ENCODE data around the gene EIF1AD. TPM values are rescaled to one million over a fixed set of nuclear protein-coding genes. Genes with fewer than 3 reads are reported as not detected.

Gene EIF1AD
- total RNA-seq, 2 donors from 2014 or later: 37.4 to 40.1 TPM

DNA sequence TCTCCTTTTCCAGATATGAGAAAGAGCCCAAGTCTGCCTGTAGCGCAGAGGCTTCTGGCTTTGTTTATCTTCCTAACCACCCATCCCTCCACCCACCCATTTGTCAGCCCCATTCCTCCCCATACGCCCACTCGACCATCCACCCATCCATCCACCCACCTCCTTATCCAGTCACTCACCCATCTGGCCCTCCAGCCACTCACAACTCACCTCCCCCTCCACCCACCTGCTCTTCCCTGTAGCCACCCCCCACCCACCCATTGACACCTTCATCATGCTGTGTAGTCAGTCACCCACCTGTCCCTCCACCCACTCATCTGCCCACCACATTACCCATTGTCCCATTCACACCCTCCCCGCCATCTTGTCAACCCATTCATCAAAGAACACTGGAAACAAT, 15.4 kb upstream of the EIF1AD start:
- 89% methylated on average over 4 of the region's 4 CpGs; no CpG with 5 or more reads in 1 of the 2 experiments for WGBS, 2 experiments (ENCODE audit: insufficient coverage in 1 of 2, insufficient read length in 1 of 2)

GRCh38 chr11:66016793-66017177, 14.8 kb upstream of the EIF1AD start:
- no peaks in the 10 kb centered on the region for H3K9me3 Mint-ChIP-seq
- TF ChIP-seq CTCF (conservative IDR thresholded peaks at IDR 0.05): no peak
- H3K27me3 Mint-ChIP-seq (ENCODE audit: insufficient read depth): peaks cover 10% of the 10 kb centered on the region

More for the DNA sequence above, 15.4 kb upstream of the EIF1AD start:
- TF ChIP-seq CTCF (conservative IDR thresholded peaks at IDR 0.05): no peak
- H3K36me3 Mint-ChIP-seq (ENCODE audit: low read depth): no peaks in the 10 kb centered on the region
- Histone ChIP-seq H3K4me3 (ENCODE audit: low read length) (no peak overlapping the region), H3K27ac (ENCODE audit: low read depth, low read length) (no peak overlapping the region), H3K9ac (ENCODE audit: extremely low read depth, low read length, poor library complexity, severe bottlenecking) (no peak overlapping the region), H3K4me1 (ENCODE audit: control insufficient read depth, insufficient read depth, low read length) (peaks cover 5% of the 10 kb centered on the region), H3K27me3 (ENCODE audit: control insufficient read depth, insufficient read depth, low read length, poor library complexity, severe bottlenecking) (no peaks in the 10 kb centered on the region), H3K36me3 (ENCODE audit: control insufficient read depth, insufficient read depth, low read length) (no peaks in the 10 kb centered on the region), H3K9me3 (ENCODE audit: control insufficient read depth, low read length) (no peaks in the 10 kb centered on the region)
- H3K9me3 Mint-ChIP-seq: no peaks in the 10 kb centered on the region
- DNase-seq: no peak
- H3K4me1 Mint-ChIP-seq: peaks cover 6% of the 10 kb centered on the region
- H3K27me3 Mint-ChIP-seq (ENCODE audit: insufficient read depth): peaks cover 10% of the 10 kb centered on the region
- H3K4me3 Mint-ChIP-seq: no peak overlapping the region
- no peak overlapping the region for H3K27ac Mint-ChIP-seq

GRCh38 chr11:66015936-66016792, 14.2 kb upstream of the EIF1AD start:
- Histone ChIP-seq H3K36me3 (ENCODE audit: control insufficient read depth, insufficient read depth, low read length) (no peaks in the 10 kb centered on the region), H3K4me3 (ENCODE audit: low read length) (no peak overlapping the region), H3K27me3 (ENCODE audit: control insufficient read depth, insufficient read depth, low read length, poor library complexity, severe bottlenecking) (no peaks in the 10 kb centered on the region), H3K4me1 (ENCODE audit: control insufficient read depth, insufficient read depth, low read length) (peaks cover 5% of the 10 kb centered on the region), H3K9ac (ENCODE audit: extremely low read depth, low read length, poor library complexity, severe bottlenecking) (no peak overlapping the region), H3K9me3 (ENCODE audit: control insufficient read depth, low read length) (no peaks in the 10 kb centered on the region), H3K27ac (ENCODE audit: low read depth, low read length) (no peak overlapping the region)
- Mint-ChIP-seq H3K27ac (no peak overlapping the region), H3K36me3 (ENCODE audit: low read depth) (no peaks in the 10 kb centered on the region), H3K27me3 (ENCODE audit: insufficient read depth) (peaks cover 11% of the 10 kb centered on the region), H3K4me1 (peaks cover 6% of the 10 kb centered on the region), H3K4me3 (no peak overlapping the region), H3K9me3 (no peaks in the 10 kb centered on the region)
- DNase-seq: no peak
- 87 to 89% methylated on average over 13 to 18 of the region's 18 CpGs for WGBS, 2 experiments (ENCODE audit: insufficient coverage in 1 of 2, insufficient read length in 1 of 2)
- no peak for TF ChIP-seq CTCF (conservative IDR thresholded peaks at IDR 0.05)

More at GRCh38 chr11:66016793-66017177, 14.8 kb upstream of the EIF1AD start:
- no peak overlapping the region for H3K27ac ChIP-seq (ENCODE audit: low read depth, low read length)
- H3K4me1 ChIP-seq (ENCODE audit: control insufficient read depth, insufficient read depth, low read length): peaks cover 5% of the 10 kb centered on the region
- Mint-ChIP-seq H3K4me3 (no peak overlapping the region), H3K4me1 (peaks cover 6% of the 10 kb centered on the region), H3K36me3 (ENCODE audit: low read depth) (no peaks in the 10 kb centered on the region), H3K27ac (no peak overlapping the region)
- DNase-seq: no peak
- no peak overlapping the region for H3K9ac ChIP-seq (ENCODE audit: extremely low read depth, low read length, poor library complexity, severe bottlenecking)
- H3K9me3 ChIP-seq (ENCODE audit: control insufficient read depth, low read length): no peaks in the 10 kb centered on the region
- H3K4me3 ChIP-seq (ENCODE audit: low read length): no peak overlapping the region
- H3K36me3 ChIP-seq (ENCODE audit: control insufficient read depth, insufficient read depth, low read length): no peaks in the 10 kb centered on the region
- WGBS, 2 experiments (ENCODE audit: insufficient coverage in 1 of 2, insufficient read length in 1 of 2): 94 to 95% methylated on average over 4 to 10 of the region's 10 CpGs
- H3K27me3 ChIP-seq (ENCODE audit: control insufficient read depth, insufficient read depth, low read length, poor library complexity, severe bottlenecking): no peaks in the 10 kb centered on the region
